Measurements from ENCODE around the gene FKBP14. TPM values are rescaled to one million over a fixed set of nuclear protein-coding genes. Genes with fewer than 3 reads are reported as not detected.
"Not testable (repeated sequence)": the region's sequence is repeated elsewhere in the genome, so short reads cannot be mapped to it uniquely, and the experiment has no call there.

FKBP14 gene
- total RNA-seq, 6 donors from 2014 or later = 4.2 to 13.7 (median 9.5) TPM

DNA sequence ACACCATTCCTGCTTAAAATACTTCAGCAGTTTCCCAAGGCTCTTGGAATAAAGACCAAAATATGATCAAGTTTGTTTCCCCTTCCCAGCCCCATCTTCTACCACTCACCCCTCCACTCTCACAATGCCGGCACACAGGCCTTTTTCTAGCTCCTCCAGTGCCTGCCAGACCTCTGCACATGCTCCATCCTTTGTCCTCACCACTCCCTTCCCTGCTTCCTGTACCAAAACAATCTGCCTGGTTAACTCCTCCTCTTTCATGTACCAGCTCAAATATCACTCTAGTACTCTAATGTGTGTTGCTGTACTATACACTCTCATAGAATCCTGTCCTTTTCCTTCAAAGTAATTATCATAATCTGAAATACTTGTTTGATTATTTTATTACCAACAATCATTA lies 56.3 kb downstream of the FKBP14 start:
- Histone ChIP-seq H3K27ac (no peak overlapping the region), H3K4me3 (no peak overlapping the region), H3K9me3 (no peaks in the 10 kb centered on the region), H3K27me3 (no peaks in the 10 kb centered on the region), H3K36me3 (no peaks in the 10 kb centered on the region), H3K4me1 (no peaks in the 10 kb centered on the region)
- TF ChIP-seq, protein P1, sequence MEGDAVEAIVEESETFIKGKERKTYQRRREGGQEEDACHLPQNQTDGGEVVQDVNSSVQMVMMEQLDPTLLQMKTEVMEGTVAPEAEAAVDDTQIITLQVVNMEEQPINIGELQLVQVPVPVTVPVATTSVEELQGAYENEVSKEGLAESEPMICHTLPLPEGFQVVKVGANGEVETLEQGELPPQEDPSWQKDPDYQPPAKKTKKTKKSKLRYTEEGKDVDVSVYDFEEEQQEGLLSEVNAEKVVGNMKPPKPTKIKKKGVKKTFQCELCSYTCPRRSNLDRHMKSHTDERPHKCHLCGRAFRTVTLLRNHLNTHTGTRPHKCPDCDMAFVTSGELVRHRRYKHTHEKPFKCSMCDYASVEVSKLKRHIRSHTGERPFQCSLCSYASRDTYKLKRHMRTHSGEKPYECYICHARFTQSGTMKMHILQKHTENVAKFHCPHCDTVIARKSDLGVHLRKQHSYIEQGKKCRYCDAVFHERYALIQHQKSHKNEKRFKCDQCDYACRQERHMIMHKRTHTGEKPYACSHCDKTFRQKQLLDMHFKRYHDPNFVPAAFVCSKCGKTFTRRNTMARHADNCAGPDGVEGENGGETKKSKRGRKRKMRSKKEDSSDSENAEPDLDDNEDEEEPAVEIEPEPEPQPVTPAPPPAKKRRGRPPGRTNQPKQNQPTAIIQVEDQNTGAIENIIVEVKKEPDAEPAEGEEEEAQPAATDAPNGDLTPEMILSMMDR (IDR thresholded peaks at IDR 0.05) = no peak
- TF ChIP-seq POLR2AphosphoS5 (IDR thresholded peaks at IDR 0.05) (no peak), EP300 (IDR thresholded peaks at IDR 0.05) (no peak), POLR2A (IDR thresholded peaks at IDR 0.05) (no peak)
- WGBS, 2 donors = 75 to 82% methylated on average over 1 of the region's 1 CpG
- ATAC-seq (ENCODE audit: low FRiP score in 2 of 2) (no peak), DNase-seq (no peak)

DNA sequence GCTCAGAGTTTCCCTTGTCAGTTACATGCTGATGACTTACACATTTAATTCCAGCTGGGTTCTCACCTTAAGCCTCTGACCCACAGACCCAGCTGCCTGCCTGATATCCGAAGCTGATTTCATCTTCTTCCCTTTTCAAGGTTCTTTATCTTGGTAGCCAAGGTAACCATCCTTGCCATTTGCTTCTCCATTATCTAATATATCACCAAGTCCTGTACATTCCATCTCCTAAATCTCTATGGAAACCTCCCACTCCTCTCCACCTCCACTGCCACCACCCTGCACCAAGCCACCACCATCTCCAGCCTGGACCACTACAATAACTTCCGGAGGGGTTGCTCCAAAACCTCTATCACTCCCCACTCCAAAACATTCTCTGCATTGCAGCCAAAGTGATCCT lies 56.8 kb downstream of the FKBP14 start:
- DNase-seq (no peak), ATAC-seq (ENCODE audit: low FRiP score in 2 of 2) (no peak)
- TF ChIP-seq EP300 (IDR thresholded peaks at IDR 0.05) = no peak
- TF ChIP-seq, protein P1 (IDR thresholded peaks at IDR 0.05) = no peak
- no peak for TF ChIP-seq POLR2A (IDR thresholded peaks at IDR 0.05)
- no peak for TF ChIP-seq POLR2AphosphoS5 (IDR thresholded peaks at IDR 0.05)
- no peaks in the 10 kb centered on the region for H3K36me3 ChIP-seq
- no peaks in the 10 kb centered on the region for H3K4me1 ChIP-seq
- H3K27me3 ChIP-seq = no peaks in the 10 kb centered on the region
- no peak overlapping the region for H3K27ac ChIP-seq
- H3K4me3 ChIP-seq = no peak overlapping the region
- no peaks in the 10 kb centered on the region for H3K9me3 ChIP-seq
- WGBS, 2 donors = 85 to 100% methylated on average over 2 of the region's 2 CpGs

DNA sequence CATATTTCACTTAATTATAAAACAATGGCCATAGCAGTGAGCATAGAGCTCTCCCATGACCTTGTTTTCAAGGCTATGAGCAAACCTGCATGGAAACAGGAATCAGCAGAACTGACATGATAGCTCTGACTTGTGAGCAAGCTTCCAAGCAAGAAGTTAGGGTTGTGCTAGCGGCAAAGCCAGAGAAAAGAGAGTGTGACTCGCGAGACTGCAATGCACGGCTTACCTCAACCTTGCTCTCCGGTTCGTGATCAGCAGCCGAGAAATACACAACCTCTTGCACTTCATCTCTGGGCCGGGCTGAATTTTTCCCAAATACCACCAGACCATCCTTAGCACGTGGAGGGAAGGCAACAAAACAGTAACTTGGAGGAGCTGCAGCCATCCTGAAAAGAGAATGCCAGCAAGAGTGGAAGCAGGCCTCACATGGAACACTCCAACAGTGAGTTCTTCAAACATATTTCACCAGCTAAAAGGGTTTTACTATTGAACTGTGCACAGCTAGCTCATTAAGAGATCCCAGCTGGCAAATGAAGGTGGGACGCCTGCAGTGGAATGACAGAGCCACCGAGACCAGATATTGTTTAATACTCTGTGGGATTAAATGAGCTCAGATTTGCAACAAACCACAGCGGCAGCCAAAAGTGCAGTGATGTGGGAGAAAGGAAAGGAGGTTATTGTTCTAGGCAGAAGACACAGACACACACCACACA lies 57.7 kb downstream of the FKBP14 start:
- ATAC-seq (ENCODE audit: low FRiP score in 2 of 2) (no peak), DNase-seq (no peak)
- Histone ChIP-seq H3K9me3 (no peaks in the 10 kb centered on the region), H3K4me1 (no peaks in the 10 kb centered on the region), H3K27ac (no peak overlapping the region), H3K36me3 (no peaks in the 10 kb centered on the region), H3K27me3 (no peaks in the 10 kb centered on the region), H3K4me3 (no peak overlapping the region)
- no peak for TF ChIP-seq POLR2A (IDR thresholded peaks at IDR 0.05)
- 91 to 93% methylated on average over 12 of the region's 12 CpGs for WGBS, 2 donors

DNA sequence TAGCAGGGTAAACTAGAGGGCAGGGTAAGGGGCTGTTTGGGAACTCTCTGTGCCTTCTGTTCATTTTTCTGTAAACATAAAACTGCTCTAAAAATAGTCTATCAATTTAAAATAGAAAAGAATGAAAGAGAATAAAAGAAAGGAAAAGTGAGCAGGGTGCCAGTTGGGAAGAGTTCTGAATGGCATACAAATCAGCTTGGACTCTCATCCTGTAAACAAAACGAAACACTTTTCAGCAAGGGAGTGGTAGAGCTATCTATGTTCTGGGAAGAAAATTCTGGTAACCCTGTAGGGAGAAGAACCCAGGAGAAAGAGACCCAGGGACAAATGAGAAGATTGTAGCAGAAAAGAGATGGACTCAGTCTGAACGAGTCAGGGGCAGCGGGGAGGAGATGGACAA lies 61.5 kb downstream of the FKBP14 start:
- 63 to 86% methylated on average over 3 of the region's 3 CpGs for WGBS, 2 donors
- no peak for ATAC-seq (ENCODE audit: low FRiP score in 2 of 2)
- H3K4me3 ChIP-seq = no peak overlapping the region

DNA sequence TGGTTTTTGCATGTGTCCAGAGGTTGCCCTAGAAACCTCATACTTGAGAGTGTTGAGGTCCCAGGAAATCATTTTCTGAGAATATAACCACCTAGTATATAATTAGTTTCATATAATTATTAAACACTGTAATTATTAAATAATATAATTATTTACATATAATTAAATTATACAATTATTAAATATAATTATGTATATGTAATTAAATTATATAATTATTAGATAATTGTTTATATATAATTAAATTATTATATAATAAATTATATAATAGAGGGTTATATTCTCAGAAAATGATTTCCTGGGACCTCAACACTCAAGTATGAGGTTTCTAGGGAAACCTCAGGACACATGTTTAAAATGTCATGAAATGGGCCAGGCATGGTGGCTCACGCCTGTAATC lies 64.5 kb downstream of the FKBP14 start:
- Histone ChIP-seq H3K4me3 (no peak overlapping the region), H3K4me1 (no peaks in the 10 kb centered on the region), H3K36me3 (no peaks in the 10 kb centered on the region), H3K27me3 (no peaks in the 10 kb centered on the region), H3K27ac (no peak overlapping the region), H3K9me3 (no peaks in the 10 kb centered on the region)
- ATAC-seq (ENCODE audit: low FRiP score in 2 of 2) (no peak), DNase-seq (no peak)
- WGBS, 2 donors = 94 to 97% methylated on average over 1 of the region's 1 CpG
- TF ChIP-seq POLR2AphosphoS5 (IDR thresholded peaks at IDR 0.05) (no peak), EP300 (IDR thresholded peaks at IDR 0.05) (no peak), POLR2A (IDR thresholded peaks at IDR 0.05) (no peak)
- TF ChIP-seq, protein P1 (IDR thresholded peaks at IDR 0.05) = no peak

More for the DNA sequence above, 61.5 kb downstream of the FKBP14 start:
- TF ChIP-seq, protein P1 (IDR thresholded peaks at IDR 0.05) = no peak
- no peak for TF ChIP-seq POLR2A (IDR thresholded peaks at IDR 0.05)
- TF ChIP-seq POLR2AphosphoS5 (IDR thresholded peaks at IDR 0.05) = no peak
- no peak for TF ChIP-seq EP300 (IDR thresholded peaks at IDR 0.05)
- no peak overlapping the region for H3K27ac ChIP-seq
- no peaks in the 10 kb centered on the region for H3K36me3 ChIP-seq
- no peak for DNase-seq
- no peaks in the 10 kb centered on the region for H3K27me3 ChIP-seq
- H3K4me1 ChIP-seq = no peaks in the 10 kb centered on the region
- no peaks in the 10 kb centered on the region for H3K9me3 ChIP-seq

DNA sequence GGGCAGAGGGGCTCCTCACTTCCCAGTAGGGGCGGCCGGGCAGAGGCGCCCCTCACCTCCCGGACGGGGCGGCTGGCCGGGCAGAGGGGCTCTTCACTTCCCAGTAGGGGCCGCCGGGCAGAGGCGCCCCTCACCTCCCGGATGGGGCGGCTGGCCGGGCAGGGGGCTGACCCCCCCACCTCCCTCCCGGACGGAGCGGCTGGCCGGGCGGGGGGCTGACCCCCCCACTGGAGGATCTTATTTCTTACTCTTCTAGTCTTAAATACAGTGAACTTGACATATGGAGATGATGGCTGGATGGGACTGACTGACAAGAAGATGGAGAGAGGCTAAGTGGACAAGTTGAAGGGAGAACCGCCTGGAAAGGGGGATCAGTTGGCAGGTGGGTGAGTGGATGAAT lies 64.9 kb downstream of the FKBP14 start:
- H3K9me3 ChIP-seq; H3K27ac ChIP-seq; H3K4me1 ChIP-seq; ATAC-seq (ENCODE audit: low FRiP score in 2 of 2); H3K27me3 ChIP-seq; H3K36me3 ChIP-seq; H3K4me3 ChIP-seq: not testable (repeated sequence)
- DNase-seq = peak in 1 of 2 donors; percentile 64
- WGBS, 2 donors = 93 to 94% methylated on average over 5 to 17 of the region's 19 CpGs

Measured in upper lobe of left lung (tissue), 6 donors.